Neural progenitor cell (in vitro differentiated cells): ENCODE measurements around the gene UBTD2. TPM values are rescaled to one million over a fixed set of nuclear protein-coding genes. Genes with fewer than 3 reads are reported as not detected.

Experiments
- DNase-seq: peaks from one replicate; pipeline ENCODE4 v3.0.0-alpha.2; 2016; ENCODE audit warnings: low spot score
- H2AFZ ChIP-seq: fragments of 200-600 bp; sonication (generic); replicated peaks from 2 replicates; pipeline ENCODE4 v1.6.1; 2016; ENCODE audit warnings: antibody characterized with exemption
- H3F3A ChIP-seq: fragments of 200-600 bp; sonication (generic); 2 replicates; pipeline ENCODE4 v1.6.1; 2016; ENCODE audit warnings: antibody characterized with exemption, low read depth
- H3K27ac ChIP-seq: fragments of 200-600 bp; sonication (generic); 2 replicates; pipeline ENCODE4 v1.5.1; 2016; ENCODE audit warnings: mild to moderate bottlenecking
- H3K27me3 ChIP-seq: fragments of 200-600 bp; sonication (generic); 2 replicates; pipeline ENCODE4 v1.6.1; 2016; ENCODE audit warnings: mild to moderate bottlenecking, moderate library complexity
- H3K36me3 ChIP-seq: fragments of 200-600 bp; sonication (generic); 2 replicates; pipeline ENCODE4 v1.5.1; 2016
- H3K4me1 ChIP-seq: fragments of 200-600 bp; sonication (generic); 2 replicates; pipeline ENCODE4 v1.6.1; 2016; ENCODE audit warnings: mixed run types
- H3K4me2 ChIP-seq: fragments of 200-600 bp; sonication (generic); 2 replicates; pipeline ENCODE4 v1.6.1; 2016
- H3K4me3 ChIP-seq: fragments of 200-600 bp; sonication (generic); 2 replicates; pipeline ENCODE4 v1.5.1; 2016
- H3K79me2 ChIP-seq: fragments of 200-600 bp; sonication (generic); 2 replicates; pipeline ENCODE4 v1.6.1; 2016; ENCODE audit warnings: low read depth
- H3K9ac ChIP-seq: fragments of 200-600 bp; sonication (generic); 2 replicates; pipeline ENCODE4 v1.6.1; 2016
- H3K9me3 ChIP-seq: fragments of 200-600 bp; sonication (generic); 2 replicates; pipeline ENCODE4 v1.5.1; 2016; ENCODE audit warnings: low read depth
- H4K20me1 ChIP-seq: fragments of 200-600 bp; sonication (generic); 2 replicates; pipeline ENCODE4 v1.6.1; 2016; ENCODE audit warnings: low read depth
- H3K27ac Mint-ChIP-seq: 3 replicates; pipeline ENCODE4 v1.8.0; 2021; ENCODE audit warnings: mixed read lengths
- H3K27me3 Mint-ChIP-seq: 2 replicates; pipeline ENCODE4 v1.8.0; 2022; ENCODE audit warnings: low read depth, mild to moderate bottlenecking, inconsistent platforms, moderate library complexity, mixed read lengths; ENCODE audit not compliant: insufficient read depth
- H3K36me3 Mint-ChIP-seq: 3 replicates; pipeline ENCODE4 v1.8.0; 2021; ENCODE audit warnings: mixed read lengths
- H3K4me1 Mint-ChIP-seq: 3 replicates; pipeline ENCODE4 v1.8.0; 2021; ENCODE audit warnings: mixed read lengths
- H3K4me3 Mint-ChIP-seq: 3 replicates; pipeline ENCODE4 v1.8.0; 2021; ENCODE audit warnings: mild to moderate bottlenecking, moderate library complexity, mixed read lengths
- H3K9me3 Mint-ChIP-seq: 3 replicates; pipeline ENCODE4 v1.8.0; 2020; ENCODE audit warnings: mixed read lengths
- CTCF ChIP-seq: fragments of 200-600 bp; sonication (generic); IDR thresholded peaks from 2 replicates; pipeline ENCODE4 v1.5.1; 2017; ENCODE audit warnings: antibody characterized with exemption, mild to moderate bottlenecking
- EZH2 ChIP-seq: fragments of 200-600 bp; sonication (generic); IDR thresholded peaks from 2 replicates; pipeline ENCODE4 v1.6.1; 2017; ENCODE audit warnings: antibody characterized with exemption, mild to moderate bottlenecking, moderate library complexity
- EZH2phosphoT487 ChIP-seq: fragments of 200-600 bp; sonication (generic); IDR thresholded peaks from 2 replicates; pipeline ENCODE4 v1.6.1; 2017; ENCODE audit warnings: antibody characterized with exemption
- total RNA-seq: library from RNA; depleted of rRNA; stranded (reverse); fragments of >200 nt; gene quantifications from 2 replicates; pipeline ENCODE4 v1.2.3, GENCODE V29; 2015; ENCODE audit warnings: low replicate concordance

Gene UBTD2
- total RNA-seq, 1 donor from 2014 or later, result 92.9 TPM

GRCh38 chr5:172178991-172179989 lies 104.3 kb downstream of the UBTD2 start:
- no peaks in the 10 kb centered on the region for H3K36me3 ChIP-seq
- no peak overlapping the region for H3K27ac ChIP-seq
- TF ChIP-seq EZH2 (no peak), CTCF (no peak), EZH2phosphoT487 (no peak)
- no peak overlapping the region for H2AFZ ChIP-seq
- DNase-seq, result no peak
- H3K27me3 Mint-ChIP-seq, result peaks cover 2% of the 10 kb centered on the region
- H3K4me1 Mint-ChIP-seq, result peaks cover 24% of the 10 kb centered on the region
- H3K36me3 Mint-ChIP-seq, result peaks cover 4% of the 10 kb centered on the region
- no peaks in the 10 kb centered on the region for H3K79me2 ChIP-seq
- peaks cover 5% of the 10 kb centered on the region for H3F3A ChIP-seq
- H3K27me3 ChIP-seq, result no peaks in the 10 kb centered on the region
- H3K9me3 ChIP-seq, result no peaks in the 10 kb centered on the region
- peaks cover 8% of the 10 kb centered on the region for H3K4me1 ChIP-seq
- no peak overlapping the region for H3K4me3 Mint-ChIP-seq
- H3K4me2 ChIP-seq, result no peak overlapping the region
- peaks cover 7% of the 10 kb centered on the region for H3K9me3 Mint-ChIP-seq
- H3K27ac Mint-ChIP-seq, result peak overlapping the region; percentile 42
- no peaks in the 10 kb centered on the region for H4K20me1 ChIP-seq
- no peak overlapping the region for H3K4me3 ChIP-seq
- no peak overlapping the region for H3K9ac ChIP-seq

- no peaks in the 10 kb centered on the region for H3K79me2 ChIP-seq
- no peak overlapping the region for H3K27ac ChIP-seq
- no peaks in the 10 kb centered on the region for H3K27me3 ChIP-seq
- H3K36me3 Mint-ChIP-seq, result peaks cover 4% of the 10 kb centered on the region
- H3F3A ChIP-seq, result peaks cover 9% of the 10 kb centered on the region
- H3K9ac ChIP-seq, result no peak overlapping the region
- peaks cover 7% of the 10 kb centered on the region for H3K9me3 Mint-ChIP-seq
- H3K4me3 ChIP-seq, result no peak overlapping the region
- H2AFZ ChIP-seq, result no peak overlapping the region
- DNase-seq, result peak; percentile 28
- peaks cover 8% of the 10 kb centered on the region for H3K4me1 ChIP-seq
- peaks cover 31% of the 10 kb centered on the region for H3K4me1 Mint-ChIP-seq
- H3K27ac Mint-ChIP-seq, result no peak overlapping the region
- H3K4me3 Mint-ChIP-seq, result no peak overlapping the region
- H3K36me3 ChIP-seq, result no peaks in the 10 kb centered on the region
- H3K27me3 Mint-ChIP-seq, result peaks cover 3% of the 10 kb centered on the region
- TF ChIP-seq EZH2phosphoT487 (no peak), CTCF (no peak), EZH2 (no peak)
- H3K9me3 ChIP-seq, result no peaks in the 10 kb centered on the region
- no peak overlapping the region for H3K4me2 ChIP-seq
- no peaks in the 10 kb centered on the region for H4K20me1 ChIP-seq
These were observed 105.1 kb downstream of the UBTD2 start for GRCh38 chr5:172178301-172178987.

GRCh38 chr5:172177176-172177575 lies 106.4 kb downstream of the UBTD2 start:
- H3K4me3 ChIP-seq, result no peak overlapping the region
- DNase-seq, result no peak
- no peaks in the 10 kb centered on the region for H3K79me2 ChIP-seq
- Mint-ChIP-seq H3K4me3 (no peak overlapping the region), H3K4me1 (peaks cover 34% of the 10 kb centered on the region), H3K27me3 (peaks cover 3% of the 10 kb centered on the region), H3K27ac (no peak overlapping the region), H3K36me3 (peaks cover 2% of the 10 kb centered on the region), H3K9me3 (peaks cover 5% of the 10 kb centered on the region)
- no peaks in the 10 kb centered on the region for H3K9me3 ChIP-seq
- H3K36me3 ChIP-seq, result no peaks in the 10 kb centered on the region
- H3K27ac ChIP-seq, result no peak overlapping the region
- no peak for TF ChIP-seq CTCF
- TF ChIP-seq EZH2phosphoT487, result no peak
- no peak for TF ChIP-seq EZH2
- no peak overlapping the region for H2AFZ ChIP-seq
- H3K27me3 ChIP-seq, result no peaks in the 10 kb centered on the region
- H3K4me2 ChIP-seq, result no peak overlapping the region
- H4K20me1 ChIP-seq, result no peaks in the 10 kb centered on the region
- H3K9ac ChIP-seq, result no peak overlapping the region
- H3K4me1 ChIP-seq, result peaks cover 8% of the 10 kb centered on the region
- peaks cover 9% of the 10 kb centered on the region for H3F3A ChIP-seq
